Left kidney (tissue), 2 donors: Measurements from ENCODE around the gene LGALS3BP. TPM values are rescaled to one million over a fixed set of nuclear protein-coding genes. Genes with fewer than 3 reads are reported as not detected.

Experiments
- DNase-seq: peaks from one replicate; pipeline ENCODE4 v3.0.0-alpha.2; 2013
- polyA plus RNA-seq: library from polyadenylated mRNA; unstranded; fragments of 120-200 nt; gene quantifications from one replicate; pipeline ENCODE4 v1.2.1, GENCODE V29; 2013; ENCODE audit not compliant: insufficient read length

Gene LGALS3BP
- polyA plus RNA-seq, 1 donor, result 115 TPM

DNA sequence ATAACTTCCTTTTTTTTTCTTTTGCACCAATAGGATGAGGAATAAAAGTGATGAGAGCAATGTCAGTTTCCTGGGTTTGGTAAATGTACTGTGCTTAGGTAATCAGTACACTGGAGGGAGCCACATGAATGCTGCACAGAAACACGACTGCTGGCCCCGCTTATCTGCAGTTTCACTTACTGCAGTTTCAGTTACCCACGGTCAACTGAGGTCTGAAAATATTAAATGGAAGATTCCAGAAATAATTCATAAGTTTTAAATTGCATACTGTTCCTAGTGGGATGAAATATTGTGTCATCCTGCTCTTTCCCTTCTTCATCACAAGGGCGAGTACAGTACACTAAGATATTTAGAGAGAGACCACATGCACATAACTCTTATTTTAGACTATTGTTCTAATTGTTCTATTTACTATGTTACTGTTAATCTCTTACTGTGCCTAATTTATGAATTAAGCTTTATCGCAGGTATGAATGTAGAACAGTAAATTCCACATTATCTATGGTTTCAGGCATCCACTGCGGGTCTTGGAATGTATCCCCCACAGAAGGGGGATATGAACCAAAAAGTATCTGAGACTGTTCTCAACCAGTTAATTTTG lies 6.4 kb upstream of the LGALS3BP start:
- no peak for DNase-seq

DNA sequence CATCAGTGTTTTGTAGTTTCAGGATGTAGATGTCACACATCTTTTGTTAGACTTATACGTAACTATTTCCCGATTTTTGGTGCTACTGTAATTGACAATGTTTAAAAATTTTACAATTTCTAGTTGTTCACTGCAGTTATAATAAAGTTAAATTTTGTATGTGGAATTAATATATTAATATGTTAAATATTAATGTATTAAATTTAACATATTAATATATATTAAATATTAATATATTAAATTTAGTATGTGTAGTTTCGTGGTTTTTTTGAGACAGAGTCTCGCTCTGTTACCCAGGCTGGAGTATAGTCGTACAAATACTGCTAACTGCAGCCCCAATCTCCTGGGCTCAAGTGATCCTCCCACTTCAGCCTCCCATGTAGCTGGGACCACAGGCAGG lies 5.7 kb upstream of the LGALS3BP start:
- DNase-seq, result no peak

DNA sequence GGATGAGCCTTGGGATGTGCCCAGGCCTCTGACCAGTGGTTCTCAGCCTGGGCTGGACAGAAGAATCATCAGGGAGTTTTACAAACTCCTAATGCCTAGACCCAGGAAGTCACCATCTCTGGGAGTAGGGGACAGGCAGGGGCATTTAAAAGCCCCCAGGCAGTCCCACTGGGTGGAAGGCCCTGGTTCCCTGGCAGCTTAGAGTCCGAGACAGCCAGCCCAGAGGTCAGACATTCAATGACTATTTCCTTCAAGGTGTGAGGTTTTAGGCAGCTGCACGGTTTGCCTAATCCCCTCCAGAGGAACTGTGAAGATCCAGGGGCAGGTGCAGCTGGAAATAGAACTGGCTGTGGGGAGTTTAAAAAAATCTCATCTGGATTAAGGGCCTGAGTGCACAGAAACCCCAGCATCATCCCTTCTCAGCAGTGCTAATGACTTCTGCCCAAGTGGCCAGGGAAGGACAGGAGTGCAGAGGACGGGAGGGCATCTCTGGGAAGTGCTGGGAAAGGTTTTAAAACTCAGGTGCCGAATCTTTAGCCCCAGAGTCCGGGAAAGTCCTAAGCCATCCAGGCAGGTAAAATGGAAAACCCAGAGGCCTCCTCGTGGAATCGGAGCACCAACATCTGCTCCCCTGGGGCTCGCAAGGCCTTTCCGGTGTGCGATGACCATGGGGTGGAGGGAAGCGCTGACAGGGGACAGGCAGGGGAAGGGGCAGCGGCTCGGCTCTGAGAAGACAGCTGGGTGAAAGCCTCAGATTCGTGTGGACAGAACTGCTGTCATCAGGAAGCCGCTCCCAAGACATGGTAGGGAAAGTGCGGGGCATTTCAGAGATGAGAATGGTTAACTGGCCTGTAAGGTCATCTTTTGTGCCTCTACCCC lies 1.5 kb upstream of the LGALS3BP start:
- no peak for DNase-seq

GRCh38 chr17:78980624-78980972 lies 875 bp upstream of the LGALS3BP start:
- no peak for DNase-seq

DNA sequence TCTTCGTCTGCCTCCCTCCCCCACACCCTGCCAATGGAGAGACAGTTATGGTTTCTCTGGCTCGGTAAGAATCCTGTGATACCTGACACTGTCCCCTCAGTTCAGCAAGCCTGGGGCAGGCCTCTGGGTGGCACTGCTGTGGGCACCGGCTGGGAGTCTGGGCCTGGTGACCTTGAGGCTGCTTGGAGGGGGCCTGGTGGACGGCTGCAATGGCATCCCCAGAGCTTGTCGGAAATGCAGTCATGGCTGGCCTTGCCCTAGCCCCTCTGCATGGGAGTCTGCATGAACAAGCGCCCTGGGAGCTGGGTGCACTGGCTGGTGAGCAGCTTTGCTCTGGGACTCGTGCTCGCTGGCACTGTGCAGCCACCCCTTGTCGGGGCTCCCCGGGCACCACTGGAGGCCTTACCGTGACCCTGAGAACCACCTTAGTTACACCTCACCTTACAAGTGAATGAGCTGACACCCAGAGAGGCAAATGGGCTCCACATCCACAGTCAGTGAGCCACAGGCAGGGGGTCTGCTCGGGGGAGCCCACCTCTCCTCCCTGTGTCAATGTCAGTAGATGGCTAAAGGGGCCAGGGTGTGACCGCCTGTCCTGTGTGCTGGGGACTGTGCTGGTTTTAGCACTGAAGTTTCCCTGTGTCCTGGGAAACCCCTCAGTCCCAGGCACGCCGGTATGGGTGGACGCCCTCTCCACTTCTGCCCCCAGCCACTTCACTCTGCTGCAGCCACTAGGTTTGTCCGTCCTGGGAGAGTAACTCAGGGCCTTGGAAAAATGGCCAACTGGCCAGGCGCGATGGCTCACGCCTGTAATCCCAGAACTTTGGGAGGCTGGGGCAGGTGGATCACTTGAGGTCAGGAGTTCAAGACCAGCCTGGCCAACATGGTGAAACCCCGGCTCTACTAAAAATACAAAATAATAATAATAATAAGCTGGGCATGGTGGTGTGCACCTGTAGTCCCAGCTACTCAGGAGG lies 1.4 kb downstream of the LGALS3BP start:
- peak; percentile 41 for DNase-seq

DNA sequence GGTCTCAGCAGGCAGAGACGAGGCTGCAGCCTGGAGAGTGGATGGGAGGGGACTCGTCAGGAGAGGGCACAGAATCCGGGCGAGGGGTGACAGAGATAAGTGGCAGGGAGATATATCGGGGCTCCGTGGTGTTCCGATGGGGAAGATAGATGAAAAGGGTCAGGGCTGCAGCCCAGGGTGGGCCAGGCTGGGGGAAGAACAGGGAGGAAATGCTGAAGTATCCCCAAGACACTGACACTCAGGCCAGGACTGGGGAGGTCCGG lies 2.1 kb downstream of the LGALS3BP start:
- DNase-seq, result no peak

DNA sequence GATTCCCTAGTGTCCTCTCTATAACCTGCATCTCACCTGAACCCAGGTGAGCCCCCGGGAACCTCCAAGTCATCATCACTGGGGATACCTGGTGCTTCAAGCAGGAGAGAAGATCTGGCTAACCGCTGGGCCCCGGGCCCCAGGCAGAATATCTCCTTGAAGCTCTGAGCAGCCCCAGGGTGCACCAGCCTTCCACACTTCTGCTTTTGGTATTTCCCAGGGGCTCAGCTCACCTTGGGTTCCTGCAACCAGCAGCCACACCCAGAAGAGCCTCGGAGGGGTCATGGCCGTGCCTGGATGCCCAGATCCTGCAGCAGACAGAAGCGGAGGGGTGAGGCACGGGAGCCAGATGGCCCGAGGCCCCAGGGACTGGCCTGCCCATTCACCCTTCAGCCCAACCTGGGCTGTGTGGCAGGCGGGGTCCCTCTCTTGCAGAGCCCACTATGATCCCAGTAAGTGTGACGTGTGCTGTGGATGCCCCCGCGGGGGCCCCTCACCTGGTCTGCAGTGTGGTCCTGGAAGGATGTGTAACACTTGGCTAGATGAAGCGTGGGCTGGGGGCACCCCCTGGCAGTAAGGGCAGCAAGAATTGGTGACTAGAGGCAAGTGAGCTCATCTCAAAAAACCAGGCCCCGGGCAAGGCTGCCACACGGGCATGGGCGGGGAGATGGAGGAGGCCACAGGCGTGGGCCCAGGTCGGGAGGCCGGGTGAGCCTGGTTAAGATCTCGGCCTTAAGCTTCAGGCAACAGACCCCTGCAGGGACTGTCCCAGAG lies 2.6 kb downstream of the LGALS3BP start:
- DNase-seq, result no peak

DNA sequence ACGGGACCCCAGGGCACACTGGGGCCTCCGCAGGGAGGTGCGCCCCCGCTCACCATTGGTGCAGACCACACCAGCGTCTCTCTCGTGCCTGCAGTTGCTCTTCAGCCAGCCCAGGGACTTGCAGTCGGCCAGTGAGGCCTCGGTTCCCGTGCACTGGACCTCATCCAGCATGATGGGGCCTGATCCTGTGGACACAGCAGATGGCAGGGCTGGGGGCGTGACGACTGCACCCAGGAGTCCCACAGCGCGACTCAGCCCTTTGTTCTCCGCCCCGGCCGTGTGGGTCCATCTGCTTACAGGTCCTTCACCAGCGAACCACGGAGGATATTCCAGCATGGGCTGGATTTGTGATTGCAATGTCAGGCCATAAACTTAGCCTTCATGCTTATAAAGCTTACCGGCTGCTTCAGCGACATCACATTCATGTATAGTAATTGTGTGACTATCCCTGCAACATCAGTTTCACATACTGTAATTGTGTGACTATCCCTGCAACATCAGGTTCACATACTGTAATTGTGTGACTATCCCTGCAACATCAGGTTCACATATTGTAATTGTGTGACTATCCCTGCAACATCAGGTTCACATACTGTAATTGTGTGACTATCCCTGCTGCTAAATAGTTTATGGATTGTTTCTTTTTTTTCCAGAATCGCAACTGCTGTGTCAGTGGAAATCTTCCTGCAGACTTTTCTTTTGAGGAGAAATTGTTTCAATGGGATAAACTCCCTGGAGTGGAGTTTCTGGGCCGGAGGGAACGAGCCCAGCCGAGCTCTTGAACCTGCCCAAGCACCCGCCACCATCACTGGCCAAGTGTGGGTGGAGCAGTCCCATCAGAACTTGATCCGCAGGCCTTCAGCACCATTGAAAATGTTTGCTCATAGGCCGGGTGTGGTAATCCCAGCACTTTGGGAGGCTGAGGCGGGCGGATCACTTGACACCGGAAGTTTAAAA lies 4.8 kb downstream of the LGALS3BP start:
- DNase-seq, result peak; percentile 62

GRCh38 chr17:78973792-78974520 lies 5.8 kb downstream of the LGALS3BP start:
- no peak for DNase-seq

- DNase-seq, result no peak
Measured at GRCh38 chr17:78973196-78973595, 6.5 kb downstream of the LGALS3BP start.

GRCh38 chr17:78972507-78973105 lies 7.1 kb downstream of the LGALS3BP start:
- DNase-seq, result no peak

GRCh38 chr17:78971756-78972506 lies 7.8 kb downstream of the LGALS3BP start:
- no peak for DNase-seq

DNA sequence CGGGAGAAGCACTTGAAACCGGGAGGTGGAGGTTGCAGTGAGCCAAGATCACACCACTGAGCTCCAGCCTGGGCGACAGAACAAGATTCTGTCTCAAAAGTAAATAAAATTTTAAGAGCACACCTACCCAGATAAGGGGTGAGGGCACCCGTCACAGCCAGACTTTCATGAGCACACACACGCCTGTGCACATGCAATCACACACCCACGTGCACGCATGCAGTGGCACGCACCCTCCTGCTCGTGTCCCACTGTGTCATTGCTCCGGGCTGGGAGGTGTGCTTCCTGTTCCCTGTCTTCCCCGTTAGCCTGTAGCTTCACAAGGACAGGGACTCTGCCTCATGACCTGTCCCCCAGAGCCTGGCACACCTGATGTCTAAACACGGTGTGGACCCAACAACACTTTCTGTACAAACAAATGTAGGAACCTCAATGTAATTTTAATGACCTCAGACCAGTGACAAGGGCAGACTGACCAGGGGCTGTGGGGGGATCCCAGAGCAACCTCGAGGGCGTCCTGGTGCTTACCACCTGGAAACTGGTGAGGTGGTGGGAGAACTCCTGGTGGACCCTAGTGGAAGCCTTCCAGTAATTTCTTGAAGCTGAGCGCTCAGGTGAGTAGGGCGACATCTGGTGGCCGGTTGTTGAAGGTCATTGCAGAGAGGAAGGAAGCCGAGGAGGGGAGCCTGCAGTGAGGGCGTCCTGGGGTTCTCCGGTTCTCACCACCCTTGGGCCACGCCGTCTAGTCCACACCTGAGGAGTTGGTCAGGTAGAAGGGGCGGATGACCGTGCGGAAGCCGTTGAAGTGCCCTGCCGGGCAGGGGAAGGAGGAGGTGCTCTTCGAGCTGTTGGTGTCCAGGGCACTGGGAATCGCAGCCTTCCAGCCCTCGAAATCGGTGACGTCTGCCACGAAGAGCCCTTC lies 8.6 kb downstream of the LGALS3BP start:
- peak; percentile 83 for DNase-seq

- DNase-seq, result no peak
Measured at GRCh38 chr17:78969865-78970264, 9.9 kb downstream of the LGALS3BP start.

DNA sequence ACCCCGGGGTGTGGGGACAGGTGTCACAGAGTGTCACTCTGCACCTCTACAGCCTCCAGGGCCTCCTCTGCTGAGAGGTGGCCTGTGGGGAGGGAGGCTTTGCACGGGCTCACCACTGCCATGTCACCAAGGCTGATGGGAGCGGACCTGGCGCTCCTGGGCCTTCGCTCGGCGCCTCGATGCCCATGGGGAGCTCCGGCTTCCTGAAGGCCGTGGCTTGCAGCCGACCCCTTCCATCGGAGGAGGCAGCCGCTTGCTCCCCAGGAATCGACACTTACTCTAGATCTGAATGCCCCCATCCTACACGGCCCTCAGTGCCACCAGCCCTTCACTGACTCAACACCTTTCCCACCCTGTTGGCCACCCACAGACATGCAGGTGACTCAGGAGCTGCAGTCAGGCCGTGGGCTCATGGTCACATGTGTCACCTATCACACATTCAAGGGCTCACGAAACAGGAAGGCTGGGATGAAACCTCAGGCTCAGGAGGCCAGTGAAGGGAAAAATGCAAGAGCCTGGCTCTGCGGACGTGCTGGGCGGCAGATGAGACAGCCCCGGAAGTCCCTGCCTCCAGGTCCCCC lies 11.9 kb downstream of the LGALS3BP start:
- no peak for DNase-seq

DNA sequence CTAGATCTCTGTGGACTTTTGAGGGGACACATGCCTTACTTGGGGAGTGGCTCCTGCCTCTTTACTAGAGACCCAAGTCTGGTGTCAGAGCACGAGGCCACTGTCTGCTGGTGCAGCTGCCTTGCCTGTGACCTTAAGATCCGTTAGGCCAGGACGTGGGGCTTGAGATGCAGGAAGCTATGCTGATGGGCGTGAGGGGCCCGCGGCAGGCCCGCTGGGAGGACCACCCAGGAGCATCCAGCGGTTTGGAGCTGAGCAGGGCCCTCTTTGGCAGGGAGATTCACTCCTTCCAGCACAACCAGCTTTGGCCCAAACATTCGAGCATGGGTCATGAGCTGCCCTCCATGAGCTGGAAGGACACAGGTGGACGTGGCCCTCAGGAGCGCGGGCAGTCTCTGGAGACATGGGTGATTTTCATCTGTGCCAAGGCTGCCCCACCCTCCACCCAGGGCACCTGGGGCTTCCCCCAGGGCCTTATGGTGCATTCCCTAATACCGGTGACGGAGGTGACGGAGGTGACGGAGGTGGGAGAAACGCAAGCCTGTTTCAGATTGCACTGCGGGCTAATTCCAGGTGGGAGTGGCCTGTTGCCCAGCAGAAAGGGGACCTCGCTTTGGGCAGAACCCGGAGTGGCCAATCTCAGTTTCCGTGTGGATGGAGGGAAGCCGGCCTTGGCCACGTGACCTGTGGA lies 12.7 kb downstream of the LGALS3BP start:
- no peak for DNase-seq
